GM11168 (cell line): ENCODE data around the gene PDXK.
"Not testable (repeated sequence)": the region's sequence is repeated elsewhere in the genome, so short reads cannot be mapped to it uniquely, and the experiment has no call there.

Experiments used
- in situ Hi-C: fragments of 300-500 bp; cut with MboI; formaldehyde crosslinking; loops from one replicate; pipeline ENCODE4 v1.12.0; 2022; ENCODE audit warnings: low sequenced_read_pairs; ENCODE audit not compliant: unreplicated experiment

Gene PDXK

GRCh38 chr21:43718872-43719747, at the start of gene PDXK:
TSS of gene PDXK (plus strand) at chr21:43719129. CDS start at chr21:43719295, 166 bp downstream.
- in situ Hi-C loops, result no loop called here

GRCh38 chr21:43669828-43670605, 48.9 kb upstream of the PDXK start:
- in situ Hi-C loops, result no loop called here

GRCh38 chr21:43675871-43676270, 43.1 kb upstream of the PDXK start:
- in situ Hi-C loops, result no loop called here

GRCh38 chr21:43676391-43676790, 42.5 kb upstream of the PDXK start:
- in situ Hi-C loops, result no loop called here

GRCh38 chr21:43679951-43680350, 39.0 kb upstream of the PDXK start:
- in situ Hi-C loops, result no loop called here

DNA sequence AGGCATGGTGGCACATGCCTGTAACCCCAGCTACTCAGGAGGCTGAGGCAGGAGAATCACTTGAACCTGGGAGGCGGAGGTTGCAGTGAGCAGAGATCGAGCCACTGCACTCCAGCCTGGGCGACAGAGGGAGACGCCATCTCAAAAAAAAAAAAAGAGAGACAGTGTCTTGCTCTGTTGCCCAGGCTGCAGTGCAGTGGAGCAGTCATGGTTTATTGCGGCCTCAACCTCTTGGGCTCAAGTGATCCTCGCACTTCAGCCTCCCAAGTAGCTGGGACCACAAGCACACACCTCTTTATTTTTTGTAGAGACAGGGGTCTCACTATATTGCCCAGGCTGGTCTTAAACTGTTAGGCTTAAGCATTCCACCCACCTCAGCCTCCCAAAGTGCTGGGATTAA, 38.5 kb upstream of the PDXK start:
- in situ Hi-C loops, result not testable (repeated sequence)

- in situ Hi-C loops, result no loop called here
Observed at GRCh38 chr21:43681650-43682049, 37.3 kb upstream of the PDXK start.

DNA sequence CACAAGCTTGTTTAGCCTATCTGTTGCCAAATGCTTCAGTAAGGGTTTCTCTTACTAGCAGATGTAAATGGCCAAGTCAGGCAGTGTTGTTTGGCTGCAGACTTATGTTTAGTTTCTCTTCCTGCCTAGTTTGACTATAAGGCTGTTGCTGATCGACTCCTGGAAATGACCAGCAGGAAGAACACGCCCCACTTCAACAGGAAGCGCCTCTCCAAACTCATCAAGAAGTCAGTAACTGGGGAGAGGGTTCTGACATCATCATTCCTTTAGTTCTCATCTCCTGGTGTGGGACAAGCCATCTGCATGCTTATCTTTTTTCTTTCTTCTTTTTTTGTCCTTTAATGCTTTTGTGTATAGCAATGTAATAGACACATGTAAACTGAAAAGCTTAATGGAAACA, 34.5 kb upstream of the PDXK start:
- in situ Hi-C loops, result no loop called here

GRCh38 chr21:43686811-43687565, 31.9 kb upstream of the PDXK start:
- in situ Hi-C loops, result no loop called here

GRCh38 chr21:43687566-43688399, 31.1 kb upstream of the PDXK start:
- in situ Hi-C loops, result no loop called here

DNA sequence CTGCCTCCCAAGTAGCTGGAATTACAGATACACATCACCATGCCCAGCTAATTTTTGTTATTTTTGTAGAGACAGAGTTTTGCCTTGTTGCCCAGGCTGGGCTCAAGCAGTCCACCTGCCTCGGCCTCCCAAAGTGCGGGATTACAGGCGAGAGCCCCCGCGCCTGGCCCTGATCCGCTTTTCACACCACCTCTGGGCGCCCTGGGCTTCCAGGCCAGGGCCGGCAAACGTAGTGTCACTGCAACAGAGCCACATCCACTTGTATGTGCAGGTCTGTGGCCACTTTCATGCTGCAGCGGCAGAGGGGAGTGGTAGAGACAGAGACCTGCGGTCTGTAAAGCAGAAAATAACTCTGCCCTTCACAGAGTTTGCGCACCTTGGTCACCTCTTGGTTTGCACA, 30.0 kb upstream of the PDXK start:
- in situ Hi-C loops, result no loop called here

DNA sequence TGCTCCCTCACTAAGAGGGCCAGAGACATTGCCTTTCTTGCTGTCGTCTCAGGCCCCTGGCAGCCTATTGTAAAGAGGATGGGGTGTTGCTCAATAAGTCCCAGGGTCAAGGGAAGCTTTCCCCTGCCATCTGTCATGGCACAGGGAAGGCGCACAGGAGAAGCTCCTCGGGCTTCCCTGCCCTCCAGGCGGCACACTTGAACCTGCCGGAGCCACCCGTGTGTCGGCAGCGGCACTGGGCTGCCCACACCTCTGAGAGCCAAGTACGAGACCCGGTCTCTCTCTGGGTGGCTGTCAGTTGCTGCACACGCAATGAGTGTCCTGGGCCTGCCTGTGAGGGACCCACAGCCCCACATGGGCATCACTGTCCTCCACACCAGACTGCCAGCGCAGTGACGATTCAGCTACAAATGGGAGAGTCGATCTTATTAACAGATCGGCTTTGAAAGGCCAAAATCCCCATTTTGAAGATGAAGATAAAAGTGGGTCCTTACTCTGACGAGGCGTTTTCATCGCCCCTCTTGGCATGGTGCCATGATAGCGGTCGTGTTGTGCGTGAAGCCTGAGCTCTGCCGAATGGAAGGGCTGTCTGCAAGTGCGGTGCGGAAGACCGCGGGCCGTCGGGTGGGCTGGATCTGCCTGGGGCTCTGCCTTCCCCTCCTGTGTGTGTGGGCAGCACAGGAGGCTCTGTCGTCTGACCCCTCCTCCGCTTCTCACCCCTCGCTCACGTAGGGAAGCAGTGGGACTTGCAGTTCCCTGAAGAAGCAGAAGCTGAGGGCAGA, 29.2 kb upstream of the PDXK start:
- in situ Hi-C loops, result no loop called here

DNA sequence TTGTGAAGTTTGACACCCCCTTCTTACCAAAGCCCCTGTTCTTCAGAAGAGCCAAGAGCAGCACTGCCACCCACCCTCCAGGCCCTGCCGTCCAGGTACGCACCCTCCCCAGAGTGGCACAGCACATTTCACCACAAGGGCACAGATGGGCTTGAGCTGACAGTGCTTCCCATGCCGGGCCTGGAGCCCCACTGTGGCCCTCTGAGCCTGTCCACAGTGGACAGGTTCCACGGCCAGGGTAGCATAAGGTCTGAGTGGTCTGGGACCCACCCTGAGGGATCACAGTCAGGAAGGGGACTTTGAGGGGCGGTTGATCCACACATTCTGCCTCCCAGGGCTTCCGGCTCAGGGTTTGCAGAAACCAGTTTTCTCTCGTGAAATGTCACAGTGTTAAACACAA, 28.6 kb upstream of the PDXK start:
- in situ Hi-C loops, result no loop called here

GRCh38 chr21:43691086-43691795, 27.7 kb upstream of the PDXK start:
- in situ Hi-C loops, result no loop called here

- in situ Hi-C loops, result no loop called here
Observed at GRCh38 chr21:43691801-43692200, 27.1 kb upstream of the PDXK start.

DNA sequence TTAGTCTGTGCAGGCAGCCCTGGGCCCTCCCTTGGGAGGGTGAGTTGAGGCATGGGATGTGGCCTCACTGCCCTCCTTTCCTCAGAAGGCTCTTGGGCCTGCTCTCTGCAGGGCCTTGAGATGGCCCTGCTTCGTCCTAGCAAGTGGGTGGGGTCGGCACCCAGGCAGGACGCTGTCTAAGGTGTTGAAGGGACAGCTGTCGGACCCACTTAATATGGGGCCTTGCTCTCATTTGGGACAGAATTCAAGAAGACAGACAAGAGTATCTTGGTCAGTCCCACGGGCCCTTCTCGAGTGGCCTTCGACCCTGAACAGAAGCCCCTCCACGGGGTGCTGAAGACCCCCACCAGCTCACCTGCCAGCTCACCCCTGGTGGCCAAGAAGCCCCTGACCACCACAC, 26.0 kb upstream of the PDXK start:
- in situ Hi-C loops, result no loop called here

- in situ Hi-C loops, result no loop called here
Observed at GRCh38 chr21:43693981-43694380, 24.9 kb upstream of the PDXK start.

GRCh38 chr21:43694437-43695079, 24.4 kb upstream of the PDXK start:
- in situ Hi-C loops, result no loop called here
